HG02759 (cell line): ENCODE measurements around the gene CCR3.

Experiments
- ATAC-seq: cut with Tn5 transposase; IDR thresholded peaks from one replicate; pipeline ENCODE4 v1.9.1; 2021; ENCODE audit warnings: mild to moderate bottlenecking, moderate library complexity; ENCODE audit not compliant: unreplicated experiment

The CCR3 gene

DNA sequence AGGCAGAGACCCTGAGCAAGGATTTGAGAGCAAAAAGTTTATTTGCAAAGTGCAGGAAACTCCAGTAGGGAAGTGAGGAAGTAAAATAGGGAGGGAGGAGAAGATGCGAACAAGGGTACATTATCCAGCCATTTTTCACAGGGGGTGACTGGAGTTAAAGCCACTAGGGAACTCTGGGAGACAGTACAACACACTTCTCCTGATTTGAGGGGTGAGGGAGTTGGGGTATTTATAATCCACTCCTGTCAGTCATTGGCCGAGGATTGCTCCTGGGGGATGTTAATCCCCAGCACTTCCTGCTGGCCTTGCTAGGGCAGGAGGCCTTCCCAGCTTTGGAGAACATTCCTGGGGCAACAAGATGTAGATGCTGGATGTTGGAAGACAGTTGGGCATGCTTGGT is 28.2 kb downstream of the CCR3 start:
- ATAC-seq, result no peak

DNA sequence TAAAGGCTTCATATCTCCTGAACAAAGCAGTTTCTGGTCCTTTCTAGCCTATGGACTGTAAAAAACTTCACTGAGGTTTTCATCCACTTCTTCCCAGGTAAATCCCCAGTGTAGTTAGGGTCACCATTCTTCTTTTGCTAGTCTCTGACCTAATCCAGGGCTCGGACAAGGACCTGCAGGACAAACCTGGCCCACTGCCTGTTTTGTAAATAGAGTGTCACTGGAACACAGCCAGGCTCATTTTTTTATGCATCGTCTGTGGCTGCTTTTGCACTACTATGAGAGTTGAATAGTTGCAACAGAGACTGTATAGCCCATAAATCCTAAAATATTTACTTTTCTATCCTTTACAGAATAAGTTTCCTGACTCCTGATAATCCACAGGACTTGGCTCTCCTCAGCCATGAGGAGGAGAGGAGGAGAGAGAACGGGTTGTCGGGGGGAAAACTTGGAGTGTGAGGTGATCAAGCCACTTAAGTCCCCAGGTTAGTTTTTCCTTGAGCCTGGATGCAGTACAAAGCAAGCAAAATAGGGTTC is 29.0 kb downstream of the CCR3 start:
- no peak for ATAC-seq

GRCh38 chr3:46272028-46272451 is 29.8 kb downstream of the CCR3 start:
- ATAC-seq, result no peak

DNA sequence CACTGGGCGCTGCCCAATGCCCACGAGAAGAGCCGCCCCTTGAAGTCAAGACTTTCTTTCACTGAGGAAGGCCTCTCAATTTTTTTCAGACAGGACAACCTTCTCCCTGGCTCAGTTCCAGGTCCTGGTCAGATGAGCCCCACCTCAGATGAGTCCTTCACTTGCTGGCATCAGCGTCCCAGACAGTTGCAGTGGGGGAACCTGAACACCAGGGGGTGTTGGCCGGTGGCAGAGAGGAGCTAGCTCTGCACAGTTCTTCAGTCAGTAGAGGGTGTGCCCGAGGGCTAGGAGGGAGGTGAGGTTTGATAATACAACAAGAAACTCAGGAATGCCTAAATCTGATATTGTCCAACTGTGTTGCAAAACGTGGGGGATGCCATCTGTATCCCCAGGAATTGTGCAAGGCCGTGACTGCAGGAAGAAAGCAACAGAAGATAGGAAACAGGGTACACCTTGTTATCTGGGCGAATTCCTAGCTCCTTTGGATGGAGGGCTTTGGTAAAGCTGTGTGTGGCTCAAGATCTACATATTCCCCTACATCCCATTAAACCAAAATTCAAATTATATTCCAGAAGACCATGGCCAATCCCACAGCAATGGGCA is 34.3 kb downstream of the CCR3 start:
- ATAC-seq, result peak; percentile 47

DNA sequence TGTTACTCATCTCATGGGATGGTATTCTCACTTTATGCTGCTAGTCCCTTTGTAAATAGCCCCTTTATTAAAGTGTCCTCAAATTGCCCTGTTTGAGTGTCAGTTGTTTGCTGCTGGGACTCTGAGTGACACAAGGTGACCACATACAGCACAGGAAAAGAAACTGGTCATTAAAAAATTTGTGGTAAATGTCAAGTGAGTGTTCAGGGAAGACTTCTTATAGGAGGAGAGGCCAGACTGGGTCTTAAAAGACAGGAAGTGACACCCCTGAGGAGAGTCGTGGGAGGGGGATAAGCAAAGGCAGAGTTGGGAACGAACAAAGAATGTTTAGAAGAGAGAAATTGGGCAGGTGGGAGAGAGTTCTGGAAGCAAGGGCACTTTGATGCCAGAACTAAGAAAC is 35.2 kb downstream of the CCR3 start:
- no peak for ATAC-seq

DNA sequence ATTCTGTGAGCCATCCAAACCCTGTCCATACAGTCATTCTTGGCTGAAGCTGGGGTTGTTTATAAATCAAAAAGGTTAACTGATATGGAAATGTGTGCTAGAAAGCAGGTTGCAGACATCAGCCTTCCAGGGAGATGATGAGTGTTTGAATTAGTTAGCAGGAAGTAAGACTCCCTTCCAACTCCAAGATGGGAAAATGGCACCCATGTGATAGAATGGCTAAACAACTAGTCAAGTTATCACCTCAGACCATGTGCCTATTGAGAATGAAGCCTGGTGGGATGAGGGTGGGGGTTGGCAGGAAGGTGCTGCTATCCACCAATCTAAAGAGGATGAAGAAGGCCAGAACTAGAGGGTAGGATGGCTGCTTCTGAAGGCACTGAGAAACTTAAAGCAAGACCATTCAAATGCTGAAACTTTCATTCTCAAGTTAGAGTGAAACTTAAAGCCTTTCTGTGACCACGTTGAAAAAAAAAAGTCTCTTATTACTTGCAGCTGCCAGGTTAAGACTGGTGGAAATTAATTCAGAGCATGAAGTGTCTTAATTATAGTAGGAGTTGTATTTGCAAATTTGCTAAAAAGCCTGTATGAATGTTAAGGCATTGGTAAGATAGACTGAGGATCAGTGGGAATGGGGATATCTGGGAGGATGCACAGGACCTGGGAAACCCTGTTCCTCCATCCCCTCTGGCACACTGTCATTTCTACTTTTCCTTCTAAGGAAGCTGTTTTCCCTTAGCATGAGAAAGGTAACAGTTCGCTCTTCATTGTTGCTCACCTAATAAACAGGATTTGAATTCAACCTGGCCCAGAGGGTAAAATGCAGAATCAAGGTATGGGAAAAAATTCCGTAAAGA is 36.8 kb downstream of the CCR3 start:
- no peak for ATAC-seq

DNA sequence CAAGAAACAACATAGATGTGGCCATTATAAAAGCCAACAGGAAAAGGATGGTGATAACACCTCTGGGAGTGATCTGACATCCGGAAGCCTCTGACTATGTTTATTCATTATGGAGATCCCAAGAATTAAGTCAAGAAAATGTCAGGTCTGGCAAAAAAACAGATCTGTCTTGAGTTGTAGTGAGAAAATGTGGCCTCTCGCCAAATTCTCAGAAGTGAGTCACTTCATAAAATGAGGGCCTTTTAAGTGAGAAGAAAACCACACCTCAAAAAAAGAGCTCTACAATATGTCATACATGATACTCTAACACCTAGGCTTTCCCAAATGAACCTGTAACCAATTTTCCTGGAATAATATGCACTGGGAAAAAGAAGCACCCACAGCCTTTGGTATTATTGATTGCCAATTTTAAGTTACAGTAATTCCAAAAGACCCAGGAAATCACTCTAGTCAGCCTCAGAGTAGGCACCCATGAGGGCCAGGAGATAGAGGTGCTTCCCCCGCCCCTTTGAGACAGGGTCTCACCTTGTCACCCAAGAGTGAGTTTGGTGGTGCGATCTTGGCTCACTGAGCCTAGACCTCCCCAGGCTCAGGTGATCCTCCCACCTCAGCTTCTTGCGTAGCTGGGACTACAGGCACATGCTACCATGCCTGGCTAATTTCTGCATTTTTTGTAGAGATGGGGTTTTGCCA is 38.0 kb downstream of the CCR3 start:
- ATAC-seq, result no peak

DNA sequence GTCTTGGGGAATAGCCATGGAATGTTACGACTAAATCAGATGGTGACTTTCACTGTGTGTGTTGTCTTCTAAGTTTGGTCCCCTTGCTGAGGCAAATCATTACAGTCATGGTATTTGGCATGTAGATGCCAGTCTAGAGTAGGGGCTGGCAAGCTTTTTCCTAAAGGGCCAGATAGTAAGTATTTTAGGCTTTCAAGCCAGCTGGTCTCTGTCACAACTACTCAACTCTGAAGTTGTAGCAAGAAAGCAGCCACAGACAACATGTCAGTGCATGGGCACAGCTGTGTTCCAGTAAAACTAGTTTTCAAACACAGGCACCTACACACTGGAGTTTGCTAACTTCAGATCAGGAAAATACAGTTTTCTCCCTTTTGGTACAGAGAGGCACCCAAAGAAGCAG is 39.3 kb downstream of the CCR3 start:
- no peak for ATAC-seq

DNA sequence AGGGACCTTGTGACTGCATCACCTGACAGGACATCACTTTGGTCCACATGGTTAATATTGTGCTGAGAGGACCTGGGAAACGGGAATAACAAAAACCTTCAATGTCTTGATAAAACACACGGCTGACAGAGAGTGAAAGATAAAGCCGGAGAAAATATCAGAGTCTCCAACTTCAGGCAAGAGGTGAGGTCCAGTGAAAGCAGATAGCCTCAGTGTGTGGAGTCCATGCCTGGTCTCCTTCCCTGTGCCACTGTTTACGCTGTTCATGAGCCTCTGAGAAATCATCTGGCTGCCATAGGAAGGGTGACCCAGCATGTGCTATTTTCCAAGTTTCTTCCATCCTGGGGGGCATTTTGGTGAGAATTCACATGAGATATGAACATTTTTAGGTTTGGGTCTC is 39.8 kb downstream of the CCR3 start:
- ATAC-seq, result no peak

- ATAC-seq, result no peak
Observed at GRCh38 chr3:46282696-46283095, 40.4 kb downstream of the CCR3 start.

GRCh38 chr3:46283881-46284450 is 41.7 kb downstream of the CCR3 start:
- no peak for ATAC-seq

GRCh38 chr3:46284981-46285683 is 42.9 kb downstream of the CCR3 start:
- no peak for ATAC-seq

DNA sequence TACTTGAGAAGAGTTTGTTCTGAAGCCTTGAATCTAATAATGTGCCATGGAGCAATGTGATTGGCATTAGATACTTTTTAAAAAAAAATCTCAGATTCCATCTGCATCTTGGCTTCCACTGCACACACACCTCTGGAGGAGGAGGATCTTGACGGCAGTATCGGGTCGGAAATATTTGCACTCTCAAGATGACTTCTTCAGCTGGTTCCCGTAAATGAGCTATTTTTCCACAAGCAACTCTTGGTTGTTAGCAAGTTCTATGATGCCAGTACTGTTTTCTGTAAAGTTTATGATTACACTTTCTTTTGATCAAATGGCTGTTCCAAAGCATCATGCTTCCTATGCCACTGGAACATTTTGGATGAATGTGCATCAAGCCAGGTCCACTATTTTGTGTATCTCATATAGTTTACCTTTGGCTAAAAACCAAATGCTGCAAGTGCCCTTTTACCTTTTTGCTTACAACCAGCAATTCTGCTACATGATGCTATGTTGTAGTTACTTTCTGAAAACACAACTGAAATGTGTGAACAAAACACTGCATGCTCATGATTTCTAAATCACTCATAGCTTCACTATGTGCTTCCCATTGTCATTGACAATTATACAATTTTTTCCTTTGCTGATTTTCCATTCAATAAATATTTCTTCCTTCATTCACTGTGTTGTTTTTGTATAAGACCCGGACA is 43.8 kb downstream of the CCR3 start:
- ATAC-seq, result no peak

DNA sequence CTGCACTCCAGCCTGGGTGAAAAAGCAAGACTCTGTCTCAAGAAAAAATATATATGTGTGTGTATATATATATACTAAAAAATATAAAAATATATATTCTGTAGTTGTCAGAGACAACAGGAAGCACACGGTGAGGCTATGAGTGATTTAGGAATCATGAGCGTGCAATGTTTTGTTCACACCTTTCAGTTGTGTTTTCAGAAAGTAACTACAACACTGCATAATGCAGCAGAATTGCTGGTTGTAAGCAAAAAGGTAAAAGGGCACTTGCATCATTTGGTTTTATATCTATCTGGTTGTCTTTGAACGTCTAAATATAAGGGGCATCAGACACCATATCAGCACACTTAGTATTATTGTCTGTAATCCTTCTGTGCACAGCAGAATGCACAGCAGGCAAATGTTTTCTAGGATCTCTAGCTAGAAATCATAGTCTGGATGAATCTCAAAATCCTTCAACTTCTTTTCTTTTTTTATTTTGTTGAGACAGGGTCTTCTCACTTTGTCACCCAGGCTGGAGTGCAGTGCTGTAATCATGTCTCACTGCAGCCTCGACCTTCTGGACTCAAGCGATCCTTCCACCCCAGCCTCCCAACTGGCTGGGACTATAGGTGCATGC is 44.8 kb downstream of the CCR3 start:
- ATAC-seq, result no peak

GRCh38 chr3:46289551-46289950 is 47.3 kb downstream of the CCR3 start:
- ATAC-seq, result no peak

- no peak for ATAC-seq
Observed at GRCh38 chr3:46289966-46290365, 47.7 kb downstream of the CCR3 start.

DNA sequence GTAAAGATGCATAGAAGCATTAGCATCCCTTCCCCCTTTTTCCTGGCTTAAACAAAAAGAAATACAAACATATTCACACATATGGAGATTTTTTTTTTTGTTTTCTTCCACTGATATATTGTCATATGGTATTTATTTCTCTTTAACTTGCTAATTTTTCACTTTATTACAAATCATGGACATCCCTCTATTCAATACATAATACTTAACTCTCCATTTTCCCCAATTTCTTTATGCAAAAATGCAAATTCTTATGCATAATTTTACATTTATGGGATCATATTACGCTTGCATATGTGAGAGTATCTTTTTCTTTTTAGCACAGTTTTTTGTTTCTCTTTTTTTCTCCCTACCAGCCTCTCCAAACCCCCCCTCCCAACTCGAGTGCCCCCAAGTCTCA is 48.8 kb downstream of the CCR3 start:
- ATAC-seq, result no peak

GRCh38 chr3:46293035-46293724 is 50.9 kb downstream of the CCR3 start:
- no peak for ATAC-seq
